Iris pigment epithelial cell (primary cell): ENCODE data around the gene DNAJB4.
"Not testable (repeated sequence)": the region's sequence is repeated elsewhere in the genome, so short reads cannot be mapped to it uniquely, and the experiment has no call there.

Experiments used
- DNase-seq: peaks from one replicate; pipeline ENCODE4 v3.0.0-alpha.2; 2011; ENCODE audit warnings: low read depth

Gene DNAJB4

GRCh38 chr1:77990629-77991204 is 14.0 kb upstream of the DNAJB4 start:
- no peak for DNase-seq

- DNase-seq, result peak; percentile 30
Measured at GRCh38 chr1:77991638-77992037, 13.1 kb upstream of the DNAJB4 start.

GRCh38 chr1:77994117-77994705 is 10.5 kb upstream of the DNAJB4 start:
- no peak for DNase-seq

- DNase-seq, result no peak
Measured at GRCh38 chr1:77996734-77997133, 8.0 kb upstream of the DNAJB4 start.

- DNase-seq, result not testable (repeated sequence)
Measured at GRCh38 chr1:78000536-78000935, 4.2 kb upstream of the DNAJB4 start.

GRCh38 chr1:78003070-78003746 is 1.5 kb upstream of the DNAJB4 start:
- no peak for DNase-seq

- peak; percentile 84 for DNase-seq
Measured at GRCh38 chr1:78003882-78004718, 639 bp upstream of the DNAJB4 start.

GRCh38 chr1:78005448-78005722 is 646 bp downstream of the DNAJB4 start:
- no peak for DNase-seq

- DNase-seq, result peak; percentile 91
Measured at GRCh38 chr1:78005755-78006154, 1.0 kb downstream of the DNAJB4 start.

- no peak for DNase-seq
Measured at GRCh38 chr1:78006521-78006920, 1.8 kb downstream of the DNAJB4 start.

GRCh38 chr1:78007677-78008341 is 3.1 kb downstream of the DNAJB4 start:
- DNase-seq, result no peak

- no peak for DNase-seq
Measured at GRCh38 chr1:78009276-78009675, 4.5 kb downstream of the DNAJB4 start.

GRCh38 chr1:78009836-78010235 is 5.1 kb downstream of the DNAJB4 start:
- peak; percentile 36 for DNase-seq

GRCh38 chr1:78011050-78011449 is 6.3 kb downstream of the DNAJB4 start:
- no peak for DNase-seq

GRCh38 chr1:78015148-78015547 is 10.4 kb downstream of the DNAJB4 start:
- DNase-seq, result no peak

- DNase-seq, result no peak
Measured at GRCh38 chr1:78019024-78019423, 14.3 kb downstream of the DNAJB4 start.

- not testable (repeated sequence) for DNase-seq
Measured at GRCh38 chr1:78021134-78021533, 16.4 kb downstream of the DNAJB4 start.

GRCh38 chr1:78029793-78030192 is 25.1 kb downstream of the DNAJB4 start:
- DNase-seq, result no peak

- peak; percentile 63 for DNase-seq
Measured at GRCh38 chr1:78032996-78033796, 28.5 kb downstream of the DNAJB4 start.

GRCh38 chr1:78033797-78034172 is 29.0 kb downstream of the DNAJB4 start:
- DNase-seq, result no peak

GRCh38 chr1:78035121-78035520 is 30.4 kb downstream of the DNAJB4 start:
- peak; percentile 64 for DNase-seq

- no peak for DNase-seq
Measured at GRCh38 chr1:78036450-78036849, 31.7 kb downstream of the DNAJB4 start.
